ENCODE data around the gene SDK2.
"Not testable (repeated sequence)": the region's sequence is repeated elsewhere in the genome, so short reads cannot be mapped to it uniquely, and the experiment has no call there.

The SDK2 gene

GRCh38 chr17:73309727-73310596 lies 334.3 kb downstream of the SDK2 start:
- no peak for DNase-seq

- not testable (repeated sequence) for DNase-seq
Measured at GRCh38 chr17:73308959-73309358, 335.3 kb downstream of the SDK2 start.

GRCh38 chr17:73308017-73308823 lies 336.0 kb downstream of the SDK2 start:
- no peak for DNase-seq

- no peak for DNase-seq
Measured at GRCh38 chr17:73307130-73307529, 337.1 kb downstream of the SDK2 start.

- DNase-seq = no peak
Measured at GRCh38 chr17:73305845-73306836, 338.1 kb downstream of the SDK2 start.

- no peak for DNase-seq
Measured at GRCh38 chr17:73304971-73305812, 339.1 kb downstream of the SDK2 start.

GRCh38 chr17:73304438-73304837 lies 339.8 kb downstream of the SDK2 start:
- DNase-seq = no peak

GRCh38 chr17:73302189-73302588 lies 342.1 kb downstream of the SDK2 start:
- no peak for DNase-seq

DNA sequence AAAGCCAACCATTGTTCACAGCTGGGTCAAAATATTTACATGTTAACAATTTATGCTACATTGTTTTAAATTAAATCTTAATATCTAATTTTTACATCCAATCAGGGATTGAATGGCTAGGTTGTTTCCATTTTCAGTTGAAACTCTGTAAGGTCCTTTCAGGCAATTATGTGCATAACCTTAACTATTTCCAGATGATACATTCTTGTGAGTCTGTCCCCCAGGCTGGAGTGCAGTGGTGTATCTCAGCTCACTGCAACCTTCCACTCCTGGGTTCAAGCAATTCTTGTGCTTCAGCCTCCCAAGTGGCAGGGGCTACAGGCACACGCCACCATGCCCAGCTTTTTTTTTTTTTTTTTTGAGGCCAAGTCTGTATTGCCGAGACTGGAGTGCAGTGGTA lies 342.9 kb downstream of the SDK2 start:
- no peak for DNase-seq

- DNase-seq = no peak
Measured at GRCh38 chr17:73300392-73300791, 343.9 kb downstream of the SDK2 start.

- DNase-seq = no peak
Measured at GRCh38 chr17:73297934-73298861, 346.0 kb downstream of the SDK2 start.

DNA sequence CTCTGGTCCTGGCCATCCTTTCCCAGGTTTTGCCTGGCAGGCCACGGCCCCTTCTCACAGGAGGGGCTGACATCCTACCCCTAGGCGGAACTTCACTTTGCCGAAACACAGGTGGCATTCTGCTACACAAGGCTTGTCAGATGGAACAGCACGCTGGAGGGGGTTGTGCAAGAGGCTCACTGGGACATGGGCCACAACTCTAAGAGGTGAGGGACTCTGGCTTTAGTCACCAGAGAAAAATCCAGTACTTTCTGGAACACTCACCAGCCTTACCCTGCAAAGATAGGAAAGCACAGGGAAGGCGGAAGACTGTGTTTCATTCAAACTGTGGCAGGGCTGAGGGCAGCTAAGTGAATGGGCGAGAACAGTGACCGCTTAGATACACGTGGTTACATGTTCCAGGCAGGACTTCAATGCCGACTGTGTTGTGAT lies 350.7 kb downstream of the SDK2 start:
- DNase-seq = no peak

DNA sequence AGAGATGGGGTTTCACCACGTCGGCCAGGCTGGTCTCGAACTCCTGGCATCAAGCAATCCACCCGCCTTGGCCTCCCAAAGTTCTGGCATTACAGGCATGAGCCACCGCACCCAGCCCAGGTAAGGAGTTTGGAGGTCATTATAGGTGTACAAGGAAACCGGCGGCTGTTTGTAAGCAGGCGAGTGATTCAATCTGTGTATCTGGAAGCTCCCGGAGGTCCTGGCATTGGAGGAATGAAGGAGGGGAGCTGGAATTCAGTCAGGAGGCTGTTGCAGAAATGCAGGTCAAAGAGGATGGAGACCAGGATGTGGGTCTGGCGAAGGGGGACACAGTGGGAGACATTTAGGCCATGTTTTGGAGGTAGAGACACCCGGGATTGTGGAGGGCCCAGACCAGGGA lies 351.2 kb downstream of the SDK2 start:
- no peak for DNase-seq

DNA sequence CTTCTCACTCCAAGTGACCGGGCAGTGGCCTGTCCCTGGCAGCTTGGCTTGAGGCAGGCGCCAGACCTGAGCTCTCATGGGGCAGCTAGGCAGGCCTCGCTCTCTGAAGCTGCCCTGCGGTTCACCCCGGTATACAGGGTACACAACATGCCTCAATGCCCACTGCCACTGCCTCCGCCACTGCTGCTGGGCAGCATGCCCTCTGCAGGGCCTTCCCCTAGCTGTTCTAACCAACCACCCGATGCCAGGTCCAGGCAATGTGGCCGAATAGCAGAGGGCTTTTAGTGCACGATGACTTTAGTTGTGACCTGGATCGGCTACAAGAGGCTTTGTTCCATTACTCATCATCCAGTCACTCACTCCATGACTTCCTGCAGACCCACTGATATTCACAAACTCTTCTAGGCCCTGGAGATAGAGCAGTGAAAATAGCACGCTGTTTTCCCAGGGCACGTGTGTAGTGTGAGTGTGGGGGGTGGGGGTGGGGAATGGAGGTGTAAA lies 352.2 kb downstream of the SDK2 start:
- no peak for DNase-seq

DNA sequence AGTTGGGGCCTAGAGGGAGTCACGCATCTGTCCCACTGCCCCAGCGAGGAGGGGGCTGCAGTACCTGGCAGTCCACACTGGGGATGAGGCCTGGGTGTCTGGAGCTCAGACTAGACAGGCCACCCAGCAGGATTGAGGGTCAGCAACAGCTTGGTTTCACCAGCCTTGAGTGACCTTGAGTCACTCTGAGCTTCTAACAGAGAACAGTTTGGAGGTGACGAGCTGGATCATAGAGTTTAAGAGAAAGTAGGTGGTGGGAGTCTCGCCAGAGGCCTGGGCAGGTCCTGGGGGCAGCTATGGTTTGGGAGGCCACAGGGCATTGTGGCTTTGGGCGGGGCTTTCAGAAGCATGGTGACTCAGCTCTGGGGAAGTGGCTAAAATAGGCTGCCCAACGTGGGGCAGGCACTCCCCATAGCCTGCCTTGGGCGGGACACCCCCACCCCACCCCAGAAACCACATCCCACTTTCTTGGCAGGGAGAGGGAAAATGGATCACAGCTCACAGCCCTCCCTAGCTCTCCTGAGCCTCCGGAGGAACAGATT lies 352.9 kb downstream of the SDK2 start:
- DNase-seq = peak; percentile 71

GRCh38 chr17:73290399-73291259 lies 353.6 kb downstream of the SDK2 start:
- no peak for DNase-seq

GRCh38 chr17:73289549-73290254 lies 354.5 kb downstream of the SDK2 start:
- DNase-seq = no peak

DNA sequence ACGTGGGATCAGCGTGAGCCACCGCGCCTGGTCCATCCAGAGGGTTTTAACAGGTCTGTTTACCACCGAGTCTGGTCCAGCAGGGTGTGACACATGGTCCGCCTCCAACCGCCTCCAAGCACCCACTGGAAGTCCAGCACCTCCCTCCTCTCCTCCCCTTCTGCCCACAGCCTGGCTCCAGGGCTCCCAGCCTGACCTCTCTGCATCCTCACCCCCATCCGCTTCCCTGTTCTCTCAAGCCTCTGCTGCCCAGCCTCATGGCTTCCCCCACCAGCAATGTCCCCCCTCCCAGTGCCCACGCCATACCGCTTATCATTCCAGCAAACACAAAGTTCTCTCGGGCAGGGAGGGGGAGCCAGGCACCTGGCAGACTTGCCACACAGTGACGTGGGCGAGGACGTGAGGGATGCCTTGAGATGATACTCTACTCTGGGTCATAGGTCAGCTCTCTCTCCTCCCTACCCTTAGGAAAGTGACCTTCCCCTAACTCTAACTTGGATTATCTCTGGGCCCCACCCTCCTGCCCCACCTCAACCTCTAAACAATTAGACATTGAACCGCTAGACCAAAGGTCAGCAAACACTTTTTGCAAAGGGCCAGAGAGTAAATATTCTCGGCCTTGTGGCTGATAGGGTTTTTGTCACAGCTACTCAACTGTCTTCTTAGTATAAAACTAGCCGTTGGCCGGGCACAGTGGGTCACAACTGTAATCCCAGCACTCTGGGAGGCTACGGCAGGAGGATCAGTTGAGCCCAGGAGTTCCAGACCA lies 355.5 kb downstream of the SDK2 start:
- no peak for DNase-seq

Data from CD4-positive, alpha-beta T cell treated with Interleukin-15 for 1 hour (primary cell).